ENCODE measurements around the gene CNIH3. TPM values are rescaled to one million over a fixed set of nuclear protein-coding genes. Genes with fewer than 3 reads are reported as not detected.

CNIH3 gene
- total RNA-seq, 1 experiment from 2014 or later: 1.8 TPM

GRCh38 chr1:224736619-224737352 is 120.7 kb downstream of the CNIH3 start:
- TF ChIP-seq SIN3A (IDR thresholded peaks at IDR 0.05; ENCODE audit: low read depth): no peak
- TF ChIP-seq CTCF (IDR thresholded peaks at IDR 0.05 in 2 of 3, conservative IDR thresholded peaks at IDR 0.05 in 1 of 3; ENCODE audit: borderline replicate concordance in 1 of 3, insufficient read depth in 1 of 3, low read depth in 2 of 3, low read length in 2 of 3): no peak
- no peak for TF ChIP-seq CEBPB (IDR thresholded peaks at IDR 0.05; ENCODE audit: low read depth)
- no peak for TF ChIP-seq POLR2A (IDR thresholded peaks at IDR 0.05; ENCODE audit: borderline replicate concordance, extremely low read depth, insufficient read depth, insufficient read length)
- TF ChIP-seq YY1 (IDR thresholded peaks at IDR 0.05; ENCODE audit: extremely low read depth, insufficient replicate concordance, low read depth, low read length): no peak
- no peak for TF ChIP-seq ZBTB33 (IDR thresholded peaks at IDR 0.05; ENCODE audit: extremely low read depth, insufficient replicate concordance, low read length)
- no peak for TF ChIP-seq ATF3 (IDR thresholded peaks at IDR 0.05)
- TF ChIP-seq MAX (IDR thresholded peaks at IDR 0.05): no peak
- TF ChIP-seq EGR1 (IDR thresholded peaks at IDR 0.05; ENCODE audit: low read depth): no peak
- TF ChIP-seq SP1 (IDR thresholded peaks at IDR 0.05; ENCODE audit: low read depth): no peak
- no peak for TF ChIP-seq EZH2 (IDR thresholded peaks at IDR 0.05)
- TF ChIP-seq ZNF274 (IDR thresholded peaks at IDR 0.05; ENCODE audit: low read depth, low read length): no peak
- TF ChIP-seq ZFX (IDR thresholded peaks at IDR 0.05): no peak
- TF ChIP-seq POLR2AphosphoS5 (IDR thresholded peaks at IDR 0.05; ENCODE audit: low read depth, low read length): no peak
- TF ChIP-seq JUND (IDR thresholded peaks at IDR 0.05): no peak
- TF ChIP-seq RAD21 (IDR thresholded peaks at IDR 0.05; ENCODE audit: low read depth): no peak
- no peak for ATAC-seq
- no peaks in the 10 kb centered on the region for H3K9me3 ChIP-seq (ENCODE audit: control insufficient read depth in 1 of 2, insufficient read depth in 1 of 2, low read depth in 1 of 2, low read length in 2 of 2)
- no peak for DNase-seq (ENCODE audit: low read depth, low spot score)
- H3K4me3 ChIP-seq (replicated peaks in 1 of 2; ENCODE audit: low read depth in 1 of 2, low read length in 2 of 2): no peak overlapping the region
- H4K20me1 ChIP-seq (ENCODE audit: insufficient read depth): no peaks in the 10 kb centered on the region
- RAD21 ChIA-PET (ENCODE audit: low non-redundant PET in 1 of 2, low total read pairs in 2 of 2, uncharacterized antibody in 2 of 2, unreplicated experiment in 2 of 2): no interaction called here
- no peak overlapping the region for H2AFZ ChIP-seq (ENCODE audit: low read depth, low read length, poor library complexity, severe bottlenecking)
- intact Hi-C loops (cut with micrococcal nuclease): no loop called here
- CTCF ChIA-PET: no interaction called here
- POLR2A ChIA-PET: no interaction called here
- no peaks in the 10 kb centered on the region for H3K36me3 ChIP-seq (ENCODE audit: control insufficient read depth in 1 of 2, insufficient read depth in 2 of 2, low read length in 2 of 2)
- H3K4me1 ChIP-seq (ENCODE audit: control insufficient read depth in 1 of 2, insufficient read depth in 2 of 2, low read length in 2 of 2): no peaks in the 10 kb centered on the region
- no peak overlapping the region for H3K9ac ChIP-seq (ENCODE audit: low read length)
- no peaks in the 10 kb centered on the region for H3K79me2 ChIP-seq (ENCODE audit: insufficient read depth, low read length)
- no peak overlapping the region for H3K27ac ChIP-seq (ENCODE audit: low read depth, low read length)
- no peak overlapping the region for H3K4me2 ChIP-seq (ENCODE audit: low read length)
- BruUV-seq (replicated peaks): no TSS peak
- no peaks in the 10 kb centered on the region for H3K9me2 ChIP-seq (ENCODE audit: insufficient read depth)
- peaks cover 8% of the 10 kb centered on the region for H3K27me3 ChIP-seq (ENCODE audit: insufficient read depth, low read length)

All from HCT116 (cell line).